Loucy (cell line): ENCODE data around the gene SLAMF1.

Experiments used
- H2AFZ ChIP-seq: fragments of 200-600 bp; sonication (generic); 2 replicates; pipeline ENCODE4 v1.6.0; 2016; ENCODE audit warnings: antibody characterized with exemption, mild to moderate bottlenecking, low read length, moderate library complexity
- H3F3A ChIP-seq: fragments of 200-600 bp; 2 replicates; pipeline ENCODE4 v1.6.0; 2016; ENCODE audit warnings: antibody characterized with exemption, low read depth, mild to moderate bottlenecking
- H3K27me3 ChIP-seq: fragments of 200-600 bp; sonication (generic); 2 replicates; pipeline ENCODE4 v1.6.1; 2014; ENCODE audit warnings: low read length, mild to moderate bottlenecking; ENCODE audit not compliant: insufficient read depth, poor library complexity, severe bottlenecking
- H3K36me3 ChIP-seq: fragments of 200-600 bp; sonication (generic); 2 replicates; pipeline ENCODE4 v1.6.1; 2016; ENCODE audit warnings: low read length; ENCODE audit not compliant: insufficient read depth
- H3K4me1 ChIP-seq: fragments of 200-600 bp; sonication (generic); 2 replicates; pipeline ENCODE4 v1.5.1; 2014; ENCODE audit warnings: low read length, mild to moderate bottlenecking; ENCODE audit not compliant: insufficient read depth, poor library complexity, severe bottlenecking
- H3K4me2 ChIP-seq: fragments of 200-600 bp; sonication (generic); 2 replicates; pipeline ENCODE4 v1.6.0; 2014; ENCODE audit warnings: antibody characterized with exemption, low read length, low read depth, mild to moderate bottlenecking; ENCODE audit not compliant: poor library complexity, severe bottlenecking
- H3K4me3 ChIP-seq: fragments of 200-600 bp; sonication (generic); 2 replicates; pipeline ENCODE4 v1.5.1; 2014; ENCODE audit warnings: low read length, mild to moderate bottlenecking, mixed read lengths; ENCODE audit not compliant: poor library complexity, severe bottlenecking
- H3K79me2 ChIP-seq: fragments of 200-600 bp; sonication (generic); 2 replicates; pipeline ENCODE4 v1.6.1; 2014; ENCODE audit warnings: low read length; ENCODE audit not compliant: insufficient read depth
- H3K9ac ChIP-seq: fragments of 200-600 bp; sonication (generic); 2 replicates; pipeline ENCODE4 v1.6.0; 2014; ENCODE audit warnings: mild to moderate bottlenecking, low read depth, low read length, moderate library complexity; ENCODE audit not compliant: poor library complexity, severe bottlenecking
- H3K9me2 ChIP-seq: fragments of 200-600 bp; sonication (generic); replicated peaks from 2 replicates; pipeline ENCODE4 v1.6.1; 2016; ENCODE audit warnings: low read depth, low read length, mixed read lengths
- H3K9me3 ChIP-seq: fragments of 200-600 bp; sonication (generic); 2 replicates; pipeline ENCODE4 v1.6.1; 2014; ENCODE audit warnings: mild to moderate bottlenecking, antibody characterized with exemption, low read length, low read depth; ENCODE audit not compliant: insufficient read depth
- H4K20me1 ChIP-seq: fragments of 200-600 bp; sonication (generic); 2 replicates; pipeline ENCODE4 v1.6.0; 2014; ENCODE audit warnings: antibody characterized with exemption, low read length, mild to moderate bottlenecking; ENCODE audit not compliant: insufficient read depth, poor library complexity, severe bottlenecking
- CTCF ChIP-seq: fragments of 200-600 bp; sonication (generic); conservative IDR thresholded peaks from 2 replicates; pipeline ENCODE4 v1.5.1; 2014; ENCODE audit warnings: mild to moderate bottlenecking, antibody characterized with exemption, low read length
- EZH2phosphoT487 ChIP-seq: fragments of 200-600 bp; IDR thresholded peaks from 2 replicates; pipeline ENCODE4 v1.6.1; 2018; ENCODE audit warnings: antibody characterized with exemption, mild to moderate bottlenecking, moderate library complexity, borderline replicate concordance

Gene SLAMF1

GRCh38 chr1:160614410-160614809 lies 32.4 kb downstream of the SLAMF1 start:
- TF ChIP-seq CTCF (no peak), EZH2phosphoT487 (no peak)
- Histone ChIP-seq H2AFZ (no peak overlapping the region), H3K27me3 (no peaks in the 10 kb centered on the region), H3K4me1 (peaks cover 8% of the 10 kb centered on the region), H3F3A (no peaks in the 10 kb centered on the region), H3K4me2 (no peak overlapping the region), H4K20me1 (no peaks in the 10 kb centered on the region), H3K9me2 (no peaks in the 10 kb centered on the region), H3K9ac (no peak overlapping the region), H3K36me3 (no peaks in the 10 kb centered on the region), H3K9me3 (0 out of 2 replicates have a peak, but pooled peaks cover 3% of the 10 kb centered on the region), H3K79me2 (no peaks in the 10 kb centered on the region), H3K4me3 (no peak overlapping the region)

- H3K9me3 ChIP-seq, result no peaks in the 10 kb centered on the region
- no peaks in the 10 kb centered on the region for H4K20me1 ChIP-seq
- no peaks in the 10 kb centered on the region for H3K27me3 ChIP-seq
- no peaks in the 10 kb centered on the region for H3F3A ChIP-seq
- no peak overlapping the region for H3K9ac ChIP-seq
- TF ChIP-seq EZH2phosphoT487 (no peak), CTCF (no peak)
- H3K9me2 ChIP-seq, result no peaks in the 10 kb centered on the region
- H3K4me3 ChIP-seq, result no peak overlapping the region
- peaks cover 8% of the 10 kb centered on the region for H3K4me1 ChIP-seq
- no peak overlapping the region for H3K4me2 ChIP-seq
- H2AFZ ChIP-seq, result no peak overlapping the region
- H3K79me2 ChIP-seq, result no peaks in the 10 kb centered on the region
- H3K36me3 ChIP-seq, result no peaks in the 10 kb centered on the region
These were observed 34.1 kb downstream of the SLAMF1 start for GRCh38 chr1:160612613-160613218.

GRCh38 chr1:160610569-160611242 lies 36.1 kb downstream of the SLAMF1 start:
- Histone ChIP-seq H3K9ac (no peak overlapping the region), H3K27me3 (no peaks in the 10 kb centered on the region), H3K4me2 (no peak overlapping the region), H4K20me1 (no peaks in the 10 kb centered on the region), H3K4me1 (peaks cover 7% of the 10 kb centered on the region), H3K36me3 (no peaks in the 10 kb centered on the region), H3K9me3 (no peaks in the 10 kb centered on the region), H2AFZ (peak overlapping the region; percentile 59; the same call in 1 of the 2 replicates), H3K9me2 (no peaks in the 10 kb centered on the region), H3K4me3 (no peak overlapping the region), H3F3A (no peaks in the 10 kb centered on the region), H3K79me2 (no peaks in the 10 kb centered on the region)
- no peak for TF ChIP-seq CTCF
- TF ChIP-seq EZH2phosphoT487, result no peak
